ENCODE data around the gene LYRM1.

DNA sequence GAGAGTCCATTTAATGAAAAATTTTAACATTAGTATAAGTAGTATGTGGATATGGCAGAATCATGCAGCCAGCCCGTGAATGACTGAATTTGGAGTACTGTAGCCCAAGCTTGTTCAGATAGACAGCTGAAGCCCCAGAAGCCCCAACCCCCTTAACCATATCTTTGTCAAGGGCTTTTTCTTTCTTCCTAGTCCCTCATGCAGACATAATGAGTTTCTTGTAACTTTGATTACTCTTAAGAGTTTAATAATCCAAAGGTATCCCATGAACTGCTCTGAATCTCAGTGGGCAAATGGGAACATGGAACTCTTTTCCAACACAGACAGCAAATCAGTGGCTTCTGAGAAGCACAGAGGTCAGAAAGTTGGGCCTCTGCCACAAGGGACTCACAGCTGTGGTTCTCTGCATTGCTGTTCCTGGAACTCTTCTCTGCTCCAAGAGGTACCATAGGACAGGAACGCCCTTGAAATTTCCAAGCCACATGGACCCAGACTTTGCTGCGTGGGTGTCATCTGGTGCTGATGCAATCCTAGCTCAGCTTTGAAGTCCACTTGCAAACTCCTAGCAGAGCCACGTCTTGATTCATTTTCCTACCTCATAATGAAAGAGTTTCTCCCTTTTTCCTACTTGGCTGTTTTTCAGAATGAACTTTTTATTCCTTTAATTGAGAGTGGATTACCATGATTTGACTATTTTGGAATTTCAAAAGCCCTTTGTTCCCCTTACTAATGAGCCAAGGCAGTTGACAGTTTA is 18.1 kb downstream of the LYRM1 start:
- TF ChIP-seq EZH2 (IDR thresholded peaks at IDR 0.05) (no peak), POLR2AphosphoS5 (IDR thresholded peaks at IDR 0.05; ENCODE audit: borderline replicate concordance, low read depth, low read length) (no peak), FOXP2 (optimal IDR thresholded peaks at IDR 0.05; ENCODE audit: control extremely low read depth, extremely low read length, insufficient read depth) (no peak)
